ENCODE results near the gene PDX1. TPM values are rescaled to one million over a fixed set of nuclear protein-coding genes. Genes with fewer than 3 reads are reported as not detected.
A peak's percentile ranks its signal among the peaks of the same experiment; 100 is the strongest.

Gene PDX1
- polyA plus RNA-seq (2013, experiment 1 of 2), result not detected
- polyA plus RNA-seq (2013, experiment 2 of 2), result not detected

DNA sequence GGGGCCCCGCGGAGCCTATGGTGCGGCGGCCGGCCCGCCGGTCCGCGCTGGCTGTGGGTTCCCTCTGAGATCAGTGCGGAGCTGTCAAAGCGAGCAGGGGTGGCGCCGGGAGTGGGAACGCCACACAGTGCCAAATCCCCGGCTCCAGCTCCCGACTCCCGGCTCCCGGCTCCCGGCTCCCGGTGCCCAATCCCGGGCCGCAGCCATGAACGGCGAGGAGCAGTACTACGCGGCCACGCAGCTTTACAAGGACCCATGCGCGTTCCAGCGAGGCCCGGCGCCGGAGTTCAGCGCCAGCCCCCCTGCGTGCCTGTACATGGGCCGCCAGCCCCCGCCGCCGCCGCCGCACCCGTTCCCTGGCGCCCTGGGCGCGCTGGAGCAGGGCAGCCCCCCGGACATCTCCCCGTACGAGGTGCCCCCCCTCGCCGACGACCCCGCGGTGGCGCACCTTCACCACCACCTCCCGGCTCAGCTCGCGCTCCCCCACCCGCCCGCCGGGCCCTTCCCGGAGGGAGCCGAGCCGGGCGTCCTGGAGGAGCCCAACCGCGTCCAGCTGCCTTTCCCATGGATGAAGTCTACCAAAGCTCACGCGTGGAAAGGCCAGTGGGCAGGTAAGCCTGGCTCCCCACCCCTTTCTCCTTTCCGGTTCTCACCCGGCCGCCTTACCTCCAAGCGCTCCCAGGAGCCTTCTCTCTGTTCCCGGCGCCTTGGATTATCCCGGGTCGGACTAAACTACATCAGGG lies at the start of gene PDX1:
PDX1 (plus strand) TSS at position 67 of the 743 bp plus-strand sequence; CDS start at position 206, 139 bp downstream.
- Histone ChIP-seq H3K36me3 (ENCODE audit: control insufficient read depth, insufficient read depth, low read length) (no peaks in the 10 kb centered on the region), H3K79me1 (ENCODE audit: low read length) (no peaks in the 10 kb centered on the region), H3K18ac (ENCODE audit: low read length) (no peak within 1 kb of the TSS), H3K4me2 (ENCODE audit: low read length) (peak within 1 kb of the TSS; percentile 40), H3K4me3 (ENCODE audit: low read length) (no peak within 1 kb of the TSS), H3K27ac (ENCODE audit: low read depth, low read length) (no peak within 1 kb of the TSS), H3K79me2 (ENCODE audit: control insufficient read depth, insufficient read depth, low read length) (no peaks in the 10 kb centered on the region), H3K4me1 (ENCODE audit: control insufficient read depth, low read depth, low read length) (peaks cover 2% of the 10 kb centered on the region), H3K27me3 (ENCODE audit: insufficient read depth, low read length, poor library complexity) (peaks cover 90% of the 10 kb centered on the region), H3K9ac (ENCODE audit: low read length) (no peak within 1 kb of the TSS), H3K56ac (ENCODE audit: low read length) (peak within 1 kb of the TSS; percentile 34), H2BK5ac (ENCODE audit: low read length) (no peak within 1 kb of the TSS), H2BK120ac (ENCODE audit: low read depth, low read length) (no peak within 1 kb of the TSS), H4K5ac (ENCODE audit: low read length) (no peak within 1 kb of the TSS), H2AK5ac (ENCODE audit: low read length) (no peak within 1 kb of the TSS), H3K23ac (ENCODE audit: low read length) (no peak within 1 kb of the TSS), H3K4ac (ENCODE audit: low read depth, low read length) (no peak within 1 kb of the TSS), H2BK15ac (replicated peaks; ENCODE audit: low read depth) (no peak within 1 kb of the TSS), H4K8ac (ENCODE audit: low read depth, low read length) (no peak within 1 kb of the TSS)
- DNase-seq, result peak; percentile 71
- no CpG with 5 or more reads among the region's 76 CpGs for WGBS (ENCODE audit: extremely low coverage, insufficient coverage, low lambda C conversion rate)

DNA sequence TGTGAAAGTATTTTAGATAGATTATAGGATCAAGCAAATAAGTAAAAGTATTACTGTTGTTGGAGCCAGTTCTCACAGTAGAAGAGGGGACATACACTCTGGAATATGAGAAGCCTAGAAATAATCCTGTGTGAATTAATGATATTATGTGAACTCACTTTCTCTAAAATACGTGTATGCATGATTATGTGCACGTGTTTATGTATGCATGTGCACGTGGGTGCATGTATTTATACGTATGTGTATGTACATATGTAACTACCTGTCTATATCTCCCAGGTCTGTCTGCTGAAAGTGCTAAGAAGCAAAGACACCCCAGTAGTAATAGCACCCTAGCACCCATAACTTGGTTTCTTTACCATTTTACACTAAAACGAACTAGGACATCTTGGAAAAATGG lies 41.5 kb upstream of the PDX1 start:
- H3K56ac ChIP-seq (ENCODE audit: low read length), result no peak overlapping the region
- H3K79me2 ChIP-seq (ENCODE audit: control insufficient read depth, insufficient read depth, low read length), result no peaks in the 10 kb centered on the region
- no peak overlapping the region for H3K4me3 ChIP-seq (ENCODE audit: low read length)
- H3K4me2 ChIP-seq (ENCODE audit: low read length), result no peak overlapping the region
- H3K4me1 ChIP-seq (ENCODE audit: control insufficient read depth, low read depth, low read length), result no peaks in the 10 kb centered on the region
- H4K8ac ChIP-seq (ENCODE audit: low read depth, low read length), result no peak overlapping the region
- DNase-seq, result no peak
- H4K5ac ChIP-seq (ENCODE audit: low read length), result no peak overlapping the region
- H2BK5ac ChIP-seq (ENCODE audit: low read length), result no peak overlapping the region
- no peaks in the 10 kb centered on the region for H3K79me1 ChIP-seq (ENCODE audit: low read length)
- no peaks in the 10 kb centered on the region for H3K36me3 ChIP-seq (ENCODE audit: control insufficient read depth, insufficient read depth, low read length)
- no peak overlapping the region for H3K9ac ChIP-seq (ENCODE audit: low read length)
- H3K18ac ChIP-seq (ENCODE audit: low read length), result no peak overlapping the region
- no CpG with 5 or more reads among the region's 5 CpGs for WGBS (ENCODE audit: extremely low coverage, insufficient coverage, low lambda C conversion rate)
- H3K27ac ChIP-seq (ENCODE audit: low read depth, low read length), result no peak overlapping the region
- H3K27me3 ChIP-seq (ENCODE audit: insufficient read depth, low read length, poor library complexity), result peaks cover 3% of the 10 kb centered on the region
- no peak overlapping the region for H2BK120ac ChIP-seq (ENCODE audit: low read depth, low read length)
- H3K4ac ChIP-seq (ENCODE audit: low read depth, low read length), result no peak overlapping the region
- no peak overlapping the region for H3K23ac ChIP-seq (ENCODE audit: low read length)
- no peak overlapping the region for H2AK5ac ChIP-seq (ENCODE audit: low read length)
- no peak overlapping the region for H2BK15ac ChIP-seq (replicated peaks; ENCODE audit: low read depth)

DNA sequence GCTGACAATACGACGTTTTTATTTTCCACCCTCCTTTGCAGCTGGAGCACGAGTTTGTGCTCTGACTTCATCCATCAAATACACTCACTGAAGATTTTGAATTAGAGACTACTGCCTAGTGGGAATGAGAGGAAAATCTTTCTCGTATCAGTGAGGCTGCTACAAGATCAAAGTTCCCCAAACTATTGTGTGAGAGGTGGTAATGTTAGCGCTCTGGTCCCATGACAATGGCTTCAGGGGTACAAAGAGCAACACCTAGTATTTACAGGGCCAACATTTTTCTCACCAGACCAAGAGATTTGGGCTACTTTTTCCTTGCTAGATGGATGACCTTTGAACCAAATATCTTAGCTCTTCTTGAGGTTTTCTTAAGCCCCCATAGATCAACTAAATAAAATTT lies 30.3 kb upstream of the PDX1 start:
- Histone ChIP-seq H3K36me3 (ENCODE audit: control insufficient read depth, insufficient read depth, low read length) (no peaks in the 10 kb centered on the region), H3K9ac (ENCODE audit: low read length) (no peak overlapping the region), H3K4me1 (ENCODE audit: control insufficient read depth, low read depth, low read length) (no peaks in the 10 kb centered on the region), H3K79me2 (ENCODE audit: control insufficient read depth, insufficient read depth, low read length) (no peaks in the 10 kb centered on the region), H3K27ac (ENCODE audit: low read depth, low read length) (no peak overlapping the region), H3K79me1 (ENCODE audit: low read length) (no peaks in the 10 kb centered on the region), H2AK5ac (ENCODE audit: low read length) (no peak overlapping the region), H3K18ac (ENCODE audit: low read length) (no peak overlapping the region), H4K8ac (ENCODE audit: low read depth, low read length) (no peak overlapping the region), H2BK15ac (replicated peaks; ENCODE audit: low read depth) (no peak overlapping the region), H3K4me3 (ENCODE audit: low read length) (no peak overlapping the region), H4K5ac (ENCODE audit: low read length) (no peak overlapping the region), H3K4ac (ENCODE audit: low read depth, low read length) (no peak overlapping the region), H3K27me3 (ENCODE audit: insufficient read depth, low read length, poor library complexity) (no peaks in the 10 kb centered on the region), H3K56ac (ENCODE audit: low read length) (no peak overlapping the region), H3K23ac (ENCODE audit: low read length) (no peak overlapping the region), H2BK5ac (ENCODE audit: low read length) (no peak overlapping the region), H3K4me2 (ENCODE audit: low read length) (no peak overlapping the region), H2BK120ac (ENCODE audit: low read depth, low read length) (no peak overlapping the region)
- no CpG with 5 or more reads among the region's 5 CpGs for WGBS (ENCODE audit: extremely low coverage, insufficient coverage, low lambda C conversion rate)
- no peak for DNase-seq

DNA sequence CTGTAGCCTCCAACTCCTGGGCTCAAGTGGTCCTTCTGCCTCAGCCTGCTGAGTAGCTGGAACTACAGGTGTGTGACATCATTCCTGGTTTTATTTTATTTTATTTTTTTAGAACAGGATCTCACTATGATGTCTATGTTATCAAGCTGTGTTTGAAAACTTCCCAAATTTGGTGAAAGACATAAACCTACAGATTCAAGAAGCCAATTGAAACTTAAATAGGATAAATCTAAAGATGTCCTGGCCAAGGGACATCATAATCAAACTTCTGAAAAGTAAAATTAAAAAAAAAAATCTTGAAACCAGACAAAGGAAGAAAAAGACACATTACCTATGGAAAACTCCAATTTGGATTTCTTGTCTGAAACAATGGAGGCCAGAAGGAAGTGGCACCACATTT lies 23.1 kb upstream of the PDX1 start:
- Histone ChIP-seq H3K4me3 (ENCODE audit: low read length) (no peak overlapping the region), H4K5ac (ENCODE audit: low read length) (no peak overlapping the region), H3K4me1 (ENCODE audit: control insufficient read depth, low read depth, low read length) (no peaks in the 10 kb centered on the region), H3K79me1 (ENCODE audit: low read length) (no peaks in the 10 kb centered on the region), H3K23ac (ENCODE audit: low read length) (no peak overlapping the region), H4K8ac (ENCODE audit: low read depth, low read length) (no peak overlapping the region), H2AK5ac (ENCODE audit: low read length) (no peak overlapping the region), H2BK15ac (replicated peaks; ENCODE audit: low read depth) (no peak overlapping the region), H3K4ac (ENCODE audit: low read depth, low read length) (no peak overlapping the region), H3K4me2 (ENCODE audit: low read length) (no peak overlapping the region), H3K18ac (ENCODE audit: low read length) (no peak overlapping the region), H2BK120ac (ENCODE audit: low read depth, low read length) (no peak overlapping the region), H2BK5ac (ENCODE audit: low read length) (no peak overlapping the region), H3K79me2 (ENCODE audit: control insufficient read depth, insufficient read depth, low read length) (no peaks in the 10 kb centered on the region), H3K36me3 (ENCODE audit: control insufficient read depth, insufficient read depth, low read length) (no peaks in the 10 kb centered on the region), H3K27ac (ENCODE audit: low read depth, low read length) (no peak overlapping the region), H3K9ac (ENCODE audit: low read length) (no peak overlapping the region), H3K27me3 (ENCODE audit: insufficient read depth, low read length, poor library complexity) (no peaks in the 10 kb centered on the region), H3K56ac (ENCODE audit: low read length) (no peak overlapping the region)
- no peak for DNase-seq

DNA sequence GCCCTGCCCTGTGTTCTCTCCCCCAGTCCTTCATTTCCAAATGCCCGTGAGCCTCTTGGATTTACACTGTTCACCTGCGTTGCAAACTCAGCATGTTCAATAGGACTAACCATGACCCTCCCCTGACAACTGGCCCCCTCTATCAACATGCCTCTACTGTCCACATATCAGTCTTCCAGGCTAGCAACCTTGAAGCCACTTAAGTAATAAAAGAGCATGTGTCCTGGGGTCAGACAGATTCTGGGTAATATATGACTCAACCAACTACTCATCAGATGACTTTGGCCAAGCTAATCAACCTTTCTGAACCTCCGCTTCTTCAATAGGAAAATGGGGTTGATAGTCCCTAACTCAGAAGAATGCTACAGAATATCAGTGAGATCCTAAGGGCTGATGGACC lies 15.1 kb upstream of the PDX1 start:
- Histone ChIP-seq H3K36me3 (ENCODE audit: control insufficient read depth, insufficient read depth, low read length) (no peaks in the 10 kb centered on the region), H3K23ac (ENCODE audit: low read length) (no peak overlapping the region), H3K4ac (ENCODE audit: low read depth, low read length) (no peak overlapping the region), H2BK120ac (ENCODE audit: low read depth, low read length) (no peak overlapping the region), H3K9ac (ENCODE audit: low read length) (no peak overlapping the region), H3K27ac (ENCODE audit: low read depth, low read length) (no peak overlapping the region), H3K4me3 (ENCODE audit: low read length) (no peak overlapping the region), H2AK5ac (ENCODE audit: low read length) (no peak overlapping the region), H4K8ac (ENCODE audit: low read depth, low read length) (no peak overlapping the region), H3K56ac (ENCODE audit: low read length) (no peak overlapping the region), H3K27me3 (ENCODE audit: insufficient read depth, low read length, poor library complexity) (no peaks in the 10 kb centered on the region), H3K79me2 (ENCODE audit: control insufficient read depth, insufficient read depth, low read length) (no peaks in the 10 kb centered on the region), H2BK5ac (ENCODE audit: low read length) (no peak overlapping the region), H3K79me1 (ENCODE audit: low read length) (no peaks in the 10 kb centered on the region), H4K5ac (ENCODE audit: low read length) (no peak overlapping the region), H3K4me1 (ENCODE audit: control insufficient read depth, low read depth, low read length) (no peaks in the 10 kb centered on the region), H3K18ac (ENCODE audit: low read length) (no peak overlapping the region), H3K4me2 (ENCODE audit: low read length) (no peak overlapping the region), H2BK15ac (replicated peaks; ENCODE audit: low read depth) (no peak overlapping the region)
- no peak for DNase-seq
- no CpG with 5 or more reads among the region's 3 CpGs for WGBS (ENCODE audit: extremely low coverage, insufficient coverage, low lambda C conversion rate)

DNA sequence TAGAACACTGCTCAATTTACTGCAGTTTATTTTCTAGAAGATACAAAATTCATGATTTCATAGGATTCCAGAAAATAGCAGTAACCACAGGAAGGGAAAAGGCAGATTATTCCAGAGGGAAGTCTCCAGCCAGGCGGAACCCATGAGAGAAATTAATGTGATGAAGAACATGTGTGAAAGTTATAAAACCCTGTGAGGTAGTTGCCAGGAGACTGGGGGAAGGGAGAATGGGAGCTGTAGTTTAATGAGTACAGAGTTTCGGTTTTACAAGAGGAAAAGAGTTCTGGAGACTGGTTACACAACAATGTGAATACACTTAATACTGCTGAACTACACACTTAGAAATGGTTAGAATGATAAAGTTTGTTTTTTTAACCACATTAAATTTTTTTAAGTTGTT lies 14.2 kb upstream of the PDX1 start:
- no peak for DNase-seq
- Histone ChIP-seq H3K4me1 (ENCODE audit: control insufficient read depth, low read depth, low read length) (no peaks in the 10 kb centered on the region), H3K56ac (ENCODE audit: low read length) (no peak overlapping the region), H2AK5ac (ENCODE audit: low read length) (no peak overlapping the region), H2BK5ac (ENCODE audit: low read length) (no peak overlapping the region), H2BK15ac (replicated peaks; ENCODE audit: low read depth) (no peak overlapping the region), H3K4ac (ENCODE audit: low read depth, low read length) (no peak overlapping the region), H4K5ac (ENCODE audit: low read length) (no peak overlapping the region), H3K23ac (ENCODE audit: low read length) (no peak overlapping the region), H3K4me3 (ENCODE audit: low read length) (no peak overlapping the region), H3K79me2 (ENCODE audit: control insufficient read depth, insufficient read depth, low read length) (no peaks in the 10 kb centered on the region), H3K79me1 (ENCODE audit: low read length) (no peaks in the 10 kb centered on the region), H3K27ac (ENCODE audit: low read depth, low read length) (no peak overlapping the region), H3K18ac (ENCODE audit: low read length) (no peak overlapping the region), H3K27me3 (ENCODE audit: insufficient read depth, low read length, poor library complexity) (no peaks in the 10 kb centered on the region), H3K9ac (ENCODE audit: low read length) (no peak overlapping the region), H4K8ac (ENCODE audit: low read depth, low read length) (no peak overlapping the region), H3K4me2 (ENCODE audit: low read length) (no peak overlapping the region), H3K36me3 (ENCODE audit: control insufficient read depth, insufficient read depth, low read length) (no peaks in the 10 kb centered on the region), H2BK120ac (ENCODE audit: low read depth, low read length) (no peak overlapping the region)
- no CpG with 5 or more reads among the region's 2 CpGs for WGBS (ENCODE audit: extremely low coverage, insufficient coverage, low lambda C conversion rate)

Measured in mesendoderm (in vitro differentiated cells).